Measurements from ENCODE around the gene NR1D1.

DNA sequence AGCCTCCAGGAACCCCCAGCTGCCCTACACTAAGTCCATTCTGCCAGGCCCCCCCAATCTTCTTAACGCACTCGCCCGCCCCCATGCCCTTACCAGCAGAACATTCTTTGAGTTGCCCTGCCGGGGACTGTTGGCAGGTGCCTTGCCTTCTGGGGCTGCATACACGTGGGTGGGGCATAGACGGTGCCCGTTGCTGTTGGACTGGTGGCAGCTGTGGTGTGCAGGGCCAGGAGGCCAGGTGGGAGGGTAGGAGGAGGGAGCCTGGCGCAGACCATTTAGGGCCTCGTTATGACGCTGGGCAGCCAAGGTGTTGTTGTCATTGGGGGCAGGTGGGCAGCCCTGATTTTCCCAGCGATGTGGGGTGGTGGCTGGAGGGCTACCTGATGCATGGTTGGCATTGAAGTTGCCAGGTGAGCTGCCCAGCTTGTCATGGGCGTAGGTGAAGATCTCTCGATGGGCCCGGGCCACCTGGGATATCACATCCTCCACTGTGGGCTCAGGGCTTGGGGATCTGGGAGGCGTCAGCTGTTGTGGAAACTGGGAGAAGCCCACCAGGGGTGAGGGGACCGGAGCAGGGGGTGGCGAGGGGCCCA, 4.9 kb downstream of the NR1D1 start:
- no peak for TF ChIP-seq YY1 (IDR thresholded peaks at IDR 0.05; ENCODE audit: insufficient read depth, insufficient read length)
- TF ChIP-seq ZNF274 (IDR thresholded peaks at IDR 0.05; ENCODE audit: low read depth, low read length) = no peak
